GM12864 (cell line): ENCODE data around the gene GATA2.

Experiments used
- DNase-seq: peaks from one replicate; pipeline ENCODE4 v3.0.0-alpha.2; 2011; ENCODE audit warnings: low read depth
- H3K4me3 ChIP-seq: 2 replicates; pipeline ENCODE4 v1.5.1; 2011; ENCODE audit warnings: mild to moderate bottlenecking, low read depth, low read length, control low read depth
- CTCF ChIP-seq: IDR thresholded peaks from 2 replicates; pipeline ENCODE4 v1.5.1; 2011; ENCODE audit warnings: low read depth, mild to moderate bottlenecking, moderate library complexity, low read length, control low read depth, inconsistent platforms; ENCODE audit errors: missing control alignments

Gene GATA2

GRCh38 chr3:128434524-128434923 is 58.5 kb downstream of the GATA2 start:
- TF ChIP-seq CTCF, result no peak
- H3K4me3 ChIP-seq, result no peak overlapping the region
- DNase-seq, result no peak

- H3K4me3 ChIP-seq, result no peak overlapping the region
- DNase-seq, result no peak
- no peak for TF ChIP-seq CTCF
Measured at GRCh38 chr3:128433837-128434165, 59.2 kb downstream of the GATA2 start.

- H3K4me3 ChIP-seq, result no peak overlapping the region
- DNase-seq, result no peak
- TF ChIP-seq CTCF, result no peak
Measured at GRCh38 chr3:128432971-128433836, 59.8 kb downstream of the GATA2 start.

- no peak for DNase-seq
- H3K4me3 ChIP-seq, result no peak overlapping the region
- no peak for TF ChIP-seq CTCF
Measured at GRCh38 chr3:128432301-128432970, 60.6 kb downstream of the GATA2 start.

GRCh38 chr3:128431803-128432300 is 61.1 kb downstream of the GATA2 start:
- H3K4me3 ChIP-seq, result no peak overlapping the region
- no peak for DNase-seq
- no peak for TF ChIP-seq CTCF

- H3K4me3 ChIP-seq, result no peak overlapping the region
- DNase-seq, result no peak
- TF ChIP-seq CTCF, result no peak
Measured at GRCh38 chr3:128430731-128431130, 62.3 kb downstream of the GATA2 start.
